ENCODE results near the gene CDK9. TPM values are rescaled to one million over a fixed set of nuclear protein-coding genes. Genes with fewer than 3 reads are reported as not detected.
A peak's percentile ranks its signal among the peaks of the same experiment; 100 is the strongest.

The CDK9 gene
- total and polyA plus RNA-seq, 2 of the 4 experiments (the other 2 are of a cell fraction), result 30.3 to 49.9 TPM

- in situ Hi-C loops (cut with MboI; ENCODE audit: low sequenced_read_pairs) (no loop called here), intact Hi-C loops (cut with micrococcal nuclease) (no loop called here), dilution Hi-C loops (cut with HindIII; ENCODE audit: low sequenced_read_pairs, unreplicated experiment) (no loop called here)
- POLR2A ChIA-PET (ENCODE audit: unreplicated experiment), result no interaction called here
- Histone ChIP-seq H2AFZ (replicated peaks; ENCODE audit: low read length, poor library complexity) (no peak overlapping the region), H2BK120ac (ENCODE audit: low read depth, low read length) (no peak overlapping the region), H4K20me1 (ENCODE audit: insufficient read depth, low read length) (no peaks in the 10 kb centered on the region), H3K9ac (ENCODE audit: low read depth, low read length) (no peak overlapping the region), H3K4me2 (ENCODE audit: low read depth, low read length) (no peak overlapping the region), H3K18ac (ENCODE audit: low read depth, low read length) (no peak overlapping the region), H3K23ac (ENCODE audit: low read depth, low read length) (no peak overlapping the region), H2BK20ac (ENCODE audit: low read depth, low read length) (no peak overlapping the region), H3K14ac (replicated peaks; ENCODE audit: low read depth, low read length) (no peak overlapping the region), H4K91ac (ENCODE audit: insufficient read depth, low read depth, low read length) (no peak overlapping the region), H4K5ac (ENCODE audit: low read depth, low read length) (no peak overlapping the region), H4K8ac (ENCODE audit: low read depth in 2 of 2, low read length in 2 of 2) (no peak overlapping the region), H3K9me3 (ENCODE audit: control insufficient read depth, insufficient read depth, low read length) (no peaks in the 10 kb centered on the region), H3K9me1 (ENCODE audit: insufficient read depth, low read length) (no peaks in the 10 kb centered on the region; the same call in 1 of the 2 replicates), H3K4me1 (ENCODE audit: control insufficient read depth, insufficient read depth, low read length) (no peaks in the 10 kb centered on the region; the same call in 1 of the 2 replicates), H2BK15ac (ENCODE audit: low read depth, low read length) (no peak overlapping the region), H2BK5ac (ENCODE audit: low read depth, low read length, poor library complexity, severe bottlenecking) (no peak overlapping the region), H3K4ac (ENCODE audit: low read depth, low read length) (no peak overlapping the region), H3K27ac (ENCODE audit: insufficient read depth, low read length) (no peak overlapping the region), H3K27me3 (ENCODE audit: control insufficient read depth, insufficient read depth, low read length) (peaks cover 11% of the 10 kb centered on the region), H2AK5ac (ENCODE audit: low read depth, low read length) (no peak overlapping the region), H3K4me3 (ENCODE audit: insufficient read depth, low read depth, low read length) (no peak overlapping the region), H3K56ac (ENCODE audit: extremely low read depth, insufficient read depth, low read length) (no peak overlapping the region), H3K36me3 (ENCODE audit: control insufficient read depth, insufficient read depth, low read length) (no peaks in the 10 kb centered on the region), H2AK9ac (replicated peaks; ENCODE audit: low read depth, low read length, poor library complexity) (peak overlapping the region; percentile 42), H3K79me1 (ENCODE audit: low read depth in 1 of 2, low read length in 2 of 2) (no peaks in the 10 kb centered on the region)
- CTCF ChIA-PET, result no interaction called here
- no TSS peak for BruUV-seq (replicated peaks)
- ATAC-seq (ENCODE audit: low read depth), result no peak
- WGBS, 2 experiments (ENCODE audit: extremely low coverage in 2 of 2, insufficient read length in 1 of 2), result 83% methylated on average over 2 of the region's 10 CpGs; no CpG with 5 or more reads in 1 of the 2 experiments
- no peak for DNase-seq
- TF ChIP-seq FOS (IDR thresholded peaks at IDR 0.05; ENCODE audit: low read depth, low read length) (no peak), NFE2L2 (IDR thresholded peaks at IDR 0.05; ENCODE audit: low read depth, low read length) (no peak), SMC3 (IDR thresholded peaks at IDR 0.05; ENCODE audit: low read depth, low read length) (no peak)
- TF ChIP-seq, protein P1, sequence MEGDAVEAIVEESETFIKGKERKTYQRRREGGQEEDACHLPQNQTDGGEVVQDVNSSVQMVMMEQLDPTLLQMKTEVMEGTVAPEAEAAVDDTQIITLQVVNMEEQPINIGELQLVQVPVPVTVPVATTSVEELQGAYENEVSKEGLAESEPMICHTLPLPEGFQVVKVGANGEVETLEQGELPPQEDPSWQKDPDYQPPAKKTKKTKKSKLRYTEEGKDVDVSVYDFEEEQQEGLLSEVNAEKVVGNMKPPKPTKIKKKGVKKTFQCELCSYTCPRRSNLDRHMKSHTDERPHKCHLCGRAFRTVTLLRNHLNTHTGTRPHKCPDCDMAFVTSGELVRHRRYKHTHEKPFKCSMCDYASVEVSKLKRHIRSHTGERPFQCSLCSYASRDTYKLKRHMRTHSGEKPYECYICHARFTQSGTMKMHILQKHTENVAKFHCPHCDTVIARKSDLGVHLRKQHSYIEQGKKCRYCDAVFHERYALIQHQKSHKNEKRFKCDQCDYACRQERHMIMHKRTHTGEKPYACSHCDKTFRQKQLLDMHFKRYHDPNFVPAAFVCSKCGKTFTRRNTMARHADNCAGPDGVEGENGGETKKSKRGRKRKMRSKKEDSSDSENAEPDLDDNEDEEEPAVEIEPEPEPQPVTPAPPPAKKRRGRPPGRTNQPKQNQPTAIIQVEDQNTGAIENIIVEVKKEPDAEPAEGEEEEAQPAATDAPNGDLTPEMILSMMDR (conservative IDR thresholded peaks at IDR 0.05; ENCODE audit: low read depth, low read length), result no peak
Measured at GRCh38 chr9:127773981-127774380, 11.9 kb upstream of the CDK9 start.
